Glomerular endothelial cell (primary cell): ENCODE results near the gene DNAH9. TPM values are rescaled to one million over a fixed set of nuclear protein-coding genes. Genes with fewer than 3 reads are reported as not detected.

Experiments used
- DNase-seq: peaks from one replicate; pipeline ENCODE4 v3.0.0-alpha.2; 2011; ENCODE audit warnings: low read depth, low spot score; ENCODE audit errors: extremely low read depth
- total RNA-seq: library from RNA; depleted of rRNA; stranded (reverse); fragments of >200 nt; gene quantifications from 2 replicates; pipeline ENCODE4 v1.2.3, GENCODE V29; 2015

The DNAH9 gene
- not detected in 2 replicates for total RNA-seq

GRCh38 chr17:11598274-11599221, at the start of gene DNAH9:
Gene DNAH9 (plus strand): TSS chr17:11598470. CDS start chr17:11598499, 29 bp downstream.
- DNase-seq: no peak

DNA sequence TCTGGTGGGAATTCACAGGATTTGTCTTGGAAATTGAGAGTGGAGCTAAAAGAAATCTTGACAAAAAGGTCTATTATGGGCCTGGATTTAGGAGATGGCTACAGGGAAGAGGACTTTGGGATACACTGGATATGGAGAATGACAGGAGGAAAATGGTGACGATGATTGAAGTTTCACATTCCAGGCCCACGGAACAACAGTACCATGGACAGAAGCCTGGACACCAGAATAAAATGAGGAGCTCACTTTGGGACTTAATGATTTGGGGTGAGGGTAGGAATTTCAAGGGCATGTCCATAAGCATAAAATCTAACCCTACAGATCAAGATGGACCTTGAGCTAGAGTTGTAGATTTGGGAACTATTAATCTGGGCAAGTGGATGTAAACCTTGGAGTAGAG, 47.8 kb upstream of the DNAH9 start:
- DNase-seq: no peak

GRCh38 chr17:11551442-11551841, 46.8 kb upstream of the DNAH9 start:
- no peak for DNase-seq

DNA sequence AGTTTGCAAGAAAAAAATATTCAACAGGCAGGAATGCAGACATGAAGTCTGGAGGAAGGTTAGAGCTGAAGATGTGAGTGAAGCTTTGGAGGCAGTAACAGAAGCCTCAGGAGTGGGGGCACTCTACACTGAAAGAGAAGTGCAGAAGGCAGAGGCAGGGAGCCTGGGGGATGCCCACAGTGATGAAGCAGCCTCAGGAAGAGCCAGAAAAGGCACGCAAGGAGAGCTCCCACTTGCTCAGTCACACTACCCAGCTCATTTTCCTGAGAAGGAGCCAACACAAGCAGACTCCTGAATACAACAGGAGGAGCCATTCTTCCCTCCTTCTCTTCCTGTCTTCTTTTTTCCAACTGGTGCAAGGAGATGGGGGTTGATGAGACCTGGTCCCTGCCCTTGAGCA, 45.1 kb upstream of the DNAH9 start:
- DNase-seq: no peak

DNA sequence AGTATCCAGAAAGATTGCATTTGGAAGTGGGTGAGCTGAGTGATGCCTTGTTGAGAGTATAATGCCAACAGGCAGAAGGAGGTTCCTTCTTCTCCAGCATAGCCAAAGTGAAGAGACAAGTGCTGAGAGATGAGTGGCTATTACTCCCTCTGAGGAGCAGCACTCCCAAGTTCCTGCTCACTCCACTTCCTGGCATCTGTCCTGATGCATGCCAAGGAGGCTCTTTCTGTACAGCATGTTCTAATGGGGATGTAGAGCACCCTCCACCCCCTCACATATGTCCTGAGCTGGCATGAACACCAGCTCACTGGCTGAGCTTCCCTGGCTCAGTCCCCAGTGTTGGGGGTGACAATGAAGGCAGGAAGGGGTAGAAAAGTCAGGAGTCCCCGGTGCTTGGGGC, 44.2 kb upstream of the DNAH9 start:
- no peak for DNase-seq

DNA sequence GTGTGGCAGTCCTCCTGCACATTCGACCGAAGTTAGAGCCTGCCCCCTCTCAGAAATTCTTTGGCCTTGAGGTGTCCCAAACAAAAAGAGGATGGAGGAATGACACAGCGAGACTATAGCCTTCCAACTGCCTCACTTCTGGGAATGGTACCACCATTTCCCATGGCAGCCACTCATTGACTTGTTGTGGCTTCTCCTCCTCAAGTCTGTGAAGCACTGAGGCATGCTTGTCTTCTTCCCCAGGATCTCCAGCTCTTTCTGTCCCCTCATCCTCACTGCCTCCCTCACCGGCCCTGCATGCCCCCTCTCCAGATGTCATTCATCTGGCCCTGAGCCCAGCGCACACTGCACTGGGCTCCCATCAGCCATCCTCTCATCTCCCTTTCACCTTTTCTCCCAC, 43.7 kb upstream of the DNAH9 start:
- DNase-seq: no peak

- no peak for DNase-seq
These were observed 42.7 kb upstream of the DNAH9 start for GRCh38 chr17:11555530-11555929.

- DNase-seq: no peak
These were observed 40.4 kb upstream of the DNAH9 start for GRCh38 chr17:11557727-11558452.

- no peak for DNase-seq
These were observed 39.5 kb upstream of the DNAH9 start for GRCh38 chr17:11558681-11559234.

DNA sequence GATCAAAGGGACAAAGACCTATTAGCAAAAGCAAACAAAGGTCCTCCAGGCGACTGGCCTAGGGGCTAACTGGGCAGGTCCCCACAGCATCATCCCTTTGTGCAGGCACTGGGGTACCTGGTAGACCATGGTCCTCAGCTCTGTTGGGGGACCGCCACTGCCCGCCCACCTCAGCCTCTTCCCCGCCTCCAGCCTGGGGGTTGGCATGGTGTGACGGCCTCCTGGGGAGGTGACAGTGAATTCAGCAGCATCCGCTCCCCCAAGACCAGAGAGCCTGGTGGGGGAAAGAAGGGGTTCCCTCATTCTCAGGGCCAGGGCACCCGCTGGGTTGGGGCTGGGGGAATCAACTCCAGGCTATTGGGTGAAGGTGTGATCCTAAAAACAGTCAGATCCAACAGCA, 38.7 kb upstream of the DNAH9 start:
- no peak for DNase-seq

DNA sequence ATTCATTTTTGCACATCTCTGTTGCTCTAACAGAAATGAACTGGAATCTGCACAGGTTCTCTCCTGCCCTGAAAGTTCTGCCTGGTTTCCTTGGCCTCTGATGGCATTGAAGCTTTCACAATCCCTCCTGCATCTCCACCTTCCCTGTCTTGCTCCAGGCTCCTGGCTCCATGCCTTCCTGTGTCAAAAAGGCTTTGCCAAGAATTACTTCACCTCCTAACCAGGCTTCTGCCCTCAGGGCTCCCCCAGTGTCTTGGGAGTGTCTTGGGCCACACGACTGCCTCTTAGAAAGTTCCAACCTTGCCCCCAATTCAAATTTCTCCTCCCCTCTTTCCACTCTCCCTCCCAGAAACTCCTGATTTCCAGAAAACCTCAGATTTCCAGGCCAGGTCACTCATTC, 37.0 kb upstream of the DNAH9 start:
- no peak for DNase-seq

DNA sequence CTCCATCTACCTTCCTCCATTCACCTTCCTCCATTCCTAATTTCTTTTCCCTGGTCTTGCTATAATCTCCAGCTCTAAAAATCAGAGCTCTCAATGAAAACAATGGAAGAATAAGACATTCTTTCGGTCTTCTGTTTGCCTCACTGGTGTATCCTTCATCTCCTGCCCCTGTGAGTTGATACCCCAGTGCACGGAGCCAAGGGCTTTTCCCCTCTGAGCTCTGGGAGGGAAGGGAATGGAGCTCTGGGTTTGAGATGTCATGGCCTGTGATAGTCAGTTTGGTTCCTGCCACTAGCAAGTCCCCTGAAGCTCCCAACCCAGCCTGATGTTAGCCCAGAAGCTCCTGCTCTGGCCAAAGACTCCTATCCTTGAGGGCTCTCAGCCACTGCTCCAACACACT, 36.6 kb upstream of the DNAH9 start:
- no peak for DNase-seq

GRCh38 chr17:11564589-11565380, 33.5 kb upstream of the DNAH9 start:
- DNase-seq: no peak

DNA sequence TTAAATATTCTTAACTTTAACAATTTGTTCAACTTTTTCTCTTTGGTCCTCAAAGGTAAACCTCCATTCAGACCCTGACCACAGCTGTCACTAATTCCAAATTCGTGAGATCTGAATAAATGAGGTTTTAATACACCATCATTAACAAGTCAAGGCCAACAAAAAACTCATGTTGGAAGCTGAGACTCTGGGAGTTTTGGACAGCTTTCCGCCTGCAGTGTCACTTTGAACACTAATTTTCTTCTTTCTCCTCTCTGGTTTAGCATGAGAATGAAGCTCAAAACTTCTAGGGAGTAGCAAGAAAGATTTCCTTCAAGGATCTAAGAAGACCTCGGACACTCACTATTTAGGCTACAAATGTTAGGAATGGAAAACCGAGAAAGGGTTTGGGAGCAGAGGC, 32.7 kb upstream of the DNAH9 start:
- no peak for DNase-seq

GRCh38 chr17:11578998-11579397, 19.3 kb upstream of the DNAH9 start:
- no peak for DNase-seq

DNA sequence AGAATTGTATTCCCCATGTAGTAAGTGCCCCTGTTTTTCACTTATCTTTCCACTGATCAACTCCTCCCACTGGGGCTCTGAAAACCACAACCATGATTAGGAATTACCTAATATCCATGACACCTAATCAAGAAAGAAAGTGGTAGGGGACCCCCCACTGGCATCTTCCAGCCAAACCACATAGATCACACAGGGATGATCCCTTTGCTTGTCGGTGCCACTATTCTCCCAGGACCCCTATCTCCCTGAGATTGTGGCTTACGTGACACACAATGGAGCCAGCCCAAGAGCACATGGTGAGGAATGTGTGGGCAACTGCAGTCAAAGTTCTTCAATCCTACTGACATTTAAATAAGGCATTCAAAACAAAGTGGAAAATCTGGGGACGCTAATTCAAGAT, 17.6 kb upstream of the DNAH9 start:
- no peak for DNase-seq

- no peak for DNase-seq
These were observed 16.1 kb upstream of the DNAH9 start for GRCh38 chr17:11582217-11582616.

GRCh38 chr17:11583306-11583992, 14.8 kb upstream of the DNAH9 start:
- no peak for DNase-seq

DNA sequence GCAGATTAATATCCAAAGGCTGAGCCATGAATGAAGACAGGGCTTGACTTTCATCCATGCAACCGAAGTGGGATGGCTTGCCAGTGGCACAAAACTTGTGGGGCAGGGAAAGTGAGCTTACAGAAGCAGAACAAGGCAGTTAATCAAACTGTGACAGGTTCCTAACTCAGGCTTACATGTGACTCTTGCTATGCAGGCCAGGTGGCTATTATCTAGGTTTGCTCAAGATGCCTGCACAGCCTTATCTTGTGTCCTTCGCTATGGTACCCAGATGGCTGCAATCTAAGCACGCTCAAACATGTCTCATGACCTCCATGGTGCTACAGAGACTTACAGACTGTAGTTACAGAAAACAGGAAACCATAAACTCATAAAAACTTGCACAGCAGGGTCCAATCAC, 8.6 kb upstream of the DNAH9 start:
- DNase-seq: no peak

GRCh38 chr17:11601661-11602060, 3.4 kb downstream of the DNAH9 start:
- DNase-seq: no peak
